Activated naive CD8-positive, alpha-beta T cell treated with anti-CD3 and anti-CD28 coated beads, Interleukin-2, amount 10 ng/mL, durations not matched to agents 7 days and 5 days (primary cell): ENCODE results near the gene JMJD8. TPM values are rescaled to one million over a fixed set of nuclear protein-coding genes. Genes with fewer than 3 reads are reported as not detected.

Experiments used
- ATAC-seq: fragments of 150-1000 bp; cut with Tn5 transposase; one replicate; pipeline ENCODE4 v1.10.0; 2021; ENCODE audit warnings: low read depth, moderate library complexity
- POLR2A ChIA-PET: fragments of 350-600 bp; sonication (Branson Sonifier 250); formaldehyde crosslinking; loops from one replicate; lab custom pipeline; 2021; ENCODE audit warnings: antibody characterized with exemption; lab: Charles Lee
- DNase-seq: peaks from one replicate; pipeline ENCODE4 v3.0.0; 2021
- H3K27ac Mint-ChIP-seq: one replicate; pipeline ENCODE4 v1.8.0; 2022; ENCODE audit warnings: mild to moderate bottlenecking, mixed read lengths
- H3K27me3 Mint-ChIP-seq: one replicate; pipeline ENCODE4 v1.8.0; 2022; ENCODE audit warnings: mild to moderate bottlenecking, moderate library complexity, mixed read lengths
- H3K36me3 Mint-ChIP-seq: one replicate; pipeline ENCODE4 v1.8.0; 2021; ENCODE audit warnings: mild to moderate bottlenecking, mixed read lengths
- H3K4me1 Mint-ChIP-seq: one replicate; pipeline ENCODE4 v1.8.0; 2021; ENCODE audit warnings: mixed read lengths
- H3K4me3 Mint-ChIP-seq: one replicate; pipeline ENCODE4 v1.8.0; 2022; ENCODE audit warnings: mild to moderate bottlenecking, moderate library complexity, mixed read lengths
- H3K9me3 Mint-ChIP-seq: one replicate; pipeline ENCODE4 v1.8.0; 2021; ENCODE audit warnings: mixed read lengths
- total RNA-seq, 2 experiments: library from RNA; stranded (reverse); gene quantifications; one replicate each; pipeline ENCODE4 v1.2.3, GENCODE V29; 2021

Gene JMJD8
- total RNA-seq, 2 experiments from 2014 or later: 34.0 to 38.3 TPM

DNA sequence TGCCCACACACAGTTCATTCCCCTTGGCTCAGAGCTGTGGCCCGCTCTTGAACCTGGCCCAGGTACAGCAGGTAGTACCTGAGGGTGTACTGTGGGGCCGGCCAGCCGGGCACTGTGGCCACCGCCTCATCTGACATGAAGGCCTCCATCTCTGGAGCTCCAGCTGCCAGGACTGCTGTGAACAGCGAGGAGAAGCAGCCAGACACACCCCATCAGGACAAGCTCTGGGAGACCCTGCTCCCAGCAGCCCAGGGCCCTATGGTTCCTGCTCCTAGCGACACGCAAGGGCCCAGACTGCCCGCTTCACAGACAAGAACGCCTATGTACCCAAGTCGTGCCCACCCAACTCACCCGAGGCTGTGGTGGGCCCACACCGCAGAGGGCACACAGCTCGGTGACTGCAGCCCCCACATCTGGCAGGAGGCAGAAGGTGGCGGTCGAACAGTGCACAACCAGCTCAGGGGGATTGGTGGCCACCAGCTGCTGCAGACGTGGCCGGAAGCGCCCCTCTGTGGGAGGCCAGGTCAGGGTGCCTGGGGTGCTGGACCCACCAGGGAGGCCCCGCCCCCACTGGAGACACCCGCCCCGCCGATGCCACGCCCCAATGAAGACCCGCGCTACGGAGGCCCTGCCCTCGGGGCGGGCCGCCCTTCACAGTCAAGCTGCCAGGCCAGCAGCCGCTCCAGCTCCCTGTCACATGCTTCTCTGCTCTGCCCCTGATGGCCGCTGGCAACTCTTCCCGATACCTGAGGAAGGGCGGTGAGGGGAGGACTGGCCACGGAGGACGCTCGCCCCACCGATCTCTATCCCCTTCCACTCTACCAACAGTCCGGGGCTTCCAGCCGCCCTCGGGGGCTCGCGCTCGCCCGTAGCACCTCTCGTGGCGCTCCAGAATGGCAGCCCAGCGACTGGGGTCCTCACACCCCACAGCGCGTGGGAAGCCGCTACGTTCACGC lies 5.0 kb downstream of the JMJD8 start:
- Mint-ChIP-seq H3K27me3 (peaks cover 7% of the 10 kb centered on the region), H3K4me1 (peaks cover 18% of the 10 kb centered on the region), H3K9me3 (no peaks in the 10 kb centered on the region), H3K4me3 (peak overlapping the region; percentile 80), H3K27ac (peak overlapping the region; percentile 73), H3K36me3 (peaks cover 5% of the 10 kb centered on the region)
- DNase-seq (peak; percentile 72), ATAC-seq (peak; percentile 17)
- POLR2A ChIA-PET: interaction anchor here (1.1 to 4.4 kb wide), 4 partner anchors 11 to 30 kb away, joined by 3 to 37 read pairs (median 11); partner anchors contain the start of genes RHOT2, WDR24 and WDR90

DNA sequence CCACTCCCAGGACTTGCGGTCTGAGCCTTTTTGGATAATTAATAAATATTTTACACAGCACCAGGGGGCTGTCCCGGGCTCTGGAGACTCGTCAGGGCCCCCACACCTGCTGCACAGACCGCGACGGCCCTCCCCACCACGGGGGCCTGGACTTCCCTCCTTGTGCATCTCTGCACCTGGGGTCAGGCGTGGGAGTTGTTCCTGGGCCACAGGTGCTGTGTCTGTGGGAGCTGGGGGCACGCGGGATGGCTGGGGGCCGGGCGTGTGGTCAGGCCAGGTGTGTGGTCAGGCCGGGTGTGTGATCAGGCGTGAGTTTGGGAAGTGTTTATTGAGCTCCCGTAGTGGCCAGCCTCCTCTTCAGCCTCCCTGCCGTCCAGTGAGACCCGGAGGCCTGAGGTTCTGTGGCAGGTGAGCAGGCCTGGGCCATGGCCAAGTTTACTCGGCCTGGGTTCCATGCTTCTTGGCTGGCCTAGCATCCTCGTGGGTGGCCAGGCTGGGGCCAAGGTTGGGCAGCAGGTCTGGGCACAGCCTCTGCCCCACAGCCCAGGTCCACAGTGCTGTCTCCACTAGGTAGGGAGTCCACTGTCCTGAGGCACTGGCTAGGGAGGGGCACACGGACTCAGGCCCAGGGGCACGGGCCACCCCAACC lies 5.8 kb downstream of the JMJD8 start:
- POLR2A ChIA-PET: interaction anchor here (1.1 to 4.4 kb wide), 3 partner anchors 10 to 25 kb away, joined by 3 to 37 read pairs (median 18); partner anchors contain the start of genes RHOT2 and WDR24
- H3K4me3 Mint-ChIP-seq: no peak overlapping the region
- ATAC-seq (no peak), DNase-seq (no peak)
- no peaks in the 10 kb centered on the region for H3K9me3 Mint-ChIP-seq
- H3K4me1 Mint-ChIP-seq: peaks cover 17% of the 10 kb centered on the region
- H3K27me3 Mint-ChIP-seq: peaks cover 7% of the 10 kb centered on the region
- H3K27ac Mint-ChIP-seq: no peak overlapping the region
- H3K36me3 Mint-ChIP-seq: peaks cover 5% of the 10 kb centered on the region

DNA sequence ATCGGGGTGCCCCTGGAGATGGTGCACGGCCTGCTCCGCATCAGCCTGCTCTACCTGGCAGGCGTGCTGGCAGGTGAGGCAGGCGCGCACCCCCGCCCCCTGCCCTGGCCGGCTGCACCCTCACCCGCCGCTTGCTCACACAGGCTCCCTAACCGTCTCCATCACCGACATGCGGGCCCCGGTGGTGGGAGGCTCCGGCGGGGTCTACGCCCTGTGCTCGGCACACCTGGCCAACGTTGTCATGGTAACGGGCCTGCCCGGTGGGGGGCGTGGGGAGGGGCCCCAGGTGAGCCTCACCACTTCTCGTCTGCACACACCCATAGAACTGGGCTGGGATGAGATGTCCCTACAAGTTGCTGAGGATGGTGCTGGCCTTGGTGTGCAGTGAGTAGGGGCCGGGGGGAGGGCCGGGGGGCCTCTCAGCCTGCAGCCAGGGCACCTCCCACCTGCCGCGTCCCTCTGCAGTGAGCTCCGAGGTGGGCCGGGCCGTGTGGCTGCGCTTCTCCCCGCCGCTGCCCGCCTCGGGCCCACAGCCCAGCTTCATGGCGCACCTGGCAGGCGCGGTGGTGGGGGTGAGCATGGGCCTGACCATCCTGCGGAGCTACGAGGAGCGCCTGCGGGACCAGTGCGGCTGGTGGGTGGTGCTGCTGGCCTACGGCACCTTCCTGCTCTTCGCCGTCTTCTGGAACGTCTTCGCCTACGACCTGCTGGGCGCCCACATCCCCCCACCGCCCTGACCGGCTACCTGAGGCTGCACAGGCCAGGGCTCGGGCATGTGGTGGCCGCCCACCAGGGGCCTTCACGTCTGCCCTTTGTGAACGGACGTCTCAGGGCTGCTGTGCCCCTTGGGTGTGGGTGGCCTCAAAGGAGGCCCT lies 6.6 kb downstream of the JMJD8 start:
- peaks cover 7% of the 10 kb centered on the region for H3K27me3 Mint-ChIP-seq
- H3K4me3 Mint-ChIP-seq: no peak overlapping the region
- H3K4me1 Mint-ChIP-seq: peaks cover 15% of the 10 kb centered on the region

DNA sequence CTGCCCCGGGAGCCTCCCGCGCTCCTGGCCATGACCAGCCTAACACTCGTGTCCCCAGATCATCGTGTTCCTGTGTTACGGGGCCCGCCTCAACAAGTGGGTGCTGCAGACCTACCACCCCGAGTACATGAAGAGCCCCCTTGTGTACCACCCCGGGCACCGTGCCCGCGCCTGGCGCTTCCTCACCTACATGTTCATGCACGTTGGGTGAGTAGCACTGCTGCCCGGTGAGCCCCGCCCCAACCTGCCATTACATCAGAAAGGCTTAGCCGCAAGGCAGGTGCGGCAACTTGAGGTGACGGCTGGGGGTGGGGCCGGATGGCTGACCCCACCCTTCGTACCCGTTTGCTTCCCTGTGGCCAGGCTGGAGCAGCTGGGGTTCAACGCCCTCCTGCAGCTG lies 7.2 kb downstream of the JMJD8 start:
- no peak overlapping the region for H3K27ac Mint-ChIP-seq
- H3K4me3 Mint-ChIP-seq: no peak overlapping the region
- POLR2A ChIA-PET: no interaction called here
- peaks cover 12% of the 10 kb centered on the region for H3K4me1 Mint-ChIP-seq
- H3K9me3 Mint-ChIP-seq: no peaks in the 10 kb centered on the region
- H3K27me3 Mint-ChIP-seq: peaks cover 7% of the 10 kb centered on the region
- ATAC-seq: no peak
- peaks cover 3% of the 10 kb centered on the region for H3K36me3 Mint-ChIP-seq
- no peak for DNase-seq

More for the DNA sequence above, 6.6 kb downstream of the JMJD8 start:
- no peak for ATAC-seq
- no peak overlapping the region for H3K27ac Mint-ChIP-seq
- POLR2A ChIA-PET: interaction anchor here (3.3 kb wide), 1 partner anchor 9 kb away, joined by 18 read pairs; the partner anchor contains the start of gene RHOT2
- no peaks in the 10 kb centered on the region for H3K9me3 Mint-ChIP-seq
- no peak for DNase-seq
- peaks cover 4% of the 10 kb centered on the region for H3K36me3 Mint-ChIP-seq

DNA sequence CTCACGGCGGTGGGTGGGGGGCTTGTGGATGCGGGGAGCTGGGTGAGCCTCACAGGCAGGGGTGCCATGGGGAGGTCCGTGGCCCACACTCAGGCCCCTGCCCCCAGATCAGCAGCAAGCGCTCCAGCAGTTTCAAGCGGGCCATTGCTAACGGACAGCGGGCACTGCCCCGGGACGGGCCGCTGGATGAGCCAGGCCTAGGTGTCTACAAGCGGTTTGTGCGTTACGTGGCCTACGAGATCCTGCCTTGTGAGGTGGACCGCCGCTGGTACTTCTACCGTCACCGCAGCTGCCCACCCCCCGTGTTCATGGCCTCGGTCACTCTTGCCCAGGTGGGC lies 7.6 kb downstream of the JMJD8 start:
- ATAC-seq: no peak
- H3K27ac Mint-ChIP-seq: no peak overlapping the region
- DNase-seq: no peak
- POLR2A ChIA-PET: no interaction called here
- H3K9me3 Mint-ChIP-seq: no peaks in the 10 kb centered on the region
- no peak overlapping the region for H3K4me3 Mint-ChIP-seq
- H3K4me1 Mint-ChIP-seq: peaks cover 8% of the 10 kb centered on the region
- peaks cover 7% of the 10 kb centered on the region for H3K27me3 Mint-ChIP-seq
- peaks cover 3% of the 10 kb centered on the region for H3K36me3 Mint-ChIP-seq

DNA sequence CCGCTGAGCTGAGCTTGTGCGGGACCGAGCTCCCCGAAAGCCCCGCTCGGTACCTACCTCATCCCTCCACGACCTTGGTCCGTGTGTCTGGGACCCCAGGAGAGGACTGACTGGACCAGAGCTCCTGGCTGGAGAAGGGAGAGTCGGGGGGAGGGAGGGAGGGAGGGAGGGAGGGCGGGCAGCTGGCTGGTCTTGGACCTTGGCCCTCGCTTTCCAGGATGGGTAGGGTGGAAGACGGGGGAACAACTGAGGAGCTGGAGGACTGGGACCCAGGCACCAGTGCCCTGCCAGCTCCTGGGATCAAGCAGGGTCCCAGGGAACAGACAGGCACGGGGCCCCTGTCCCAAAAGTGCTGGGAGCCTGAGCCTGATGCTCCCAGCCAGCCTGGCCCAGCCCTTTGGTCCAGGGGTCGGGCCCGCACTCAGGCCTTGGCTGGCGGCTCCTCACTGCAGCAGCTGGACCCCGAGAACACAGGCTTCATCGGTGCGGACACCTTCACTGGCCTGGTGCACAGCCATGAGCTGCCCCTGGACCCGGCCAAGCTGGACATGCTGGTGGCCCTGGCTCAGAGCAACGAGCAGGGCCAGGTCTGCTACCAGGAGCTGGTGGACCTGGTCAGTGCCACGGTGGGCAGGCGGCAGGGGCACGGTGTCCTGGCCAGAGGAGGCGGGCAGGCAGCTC lies 8.1 kb downstream of the JMJD8 start:
- H3K27ac Mint-ChIP-seq: no peak overlapping the region

DNA sequence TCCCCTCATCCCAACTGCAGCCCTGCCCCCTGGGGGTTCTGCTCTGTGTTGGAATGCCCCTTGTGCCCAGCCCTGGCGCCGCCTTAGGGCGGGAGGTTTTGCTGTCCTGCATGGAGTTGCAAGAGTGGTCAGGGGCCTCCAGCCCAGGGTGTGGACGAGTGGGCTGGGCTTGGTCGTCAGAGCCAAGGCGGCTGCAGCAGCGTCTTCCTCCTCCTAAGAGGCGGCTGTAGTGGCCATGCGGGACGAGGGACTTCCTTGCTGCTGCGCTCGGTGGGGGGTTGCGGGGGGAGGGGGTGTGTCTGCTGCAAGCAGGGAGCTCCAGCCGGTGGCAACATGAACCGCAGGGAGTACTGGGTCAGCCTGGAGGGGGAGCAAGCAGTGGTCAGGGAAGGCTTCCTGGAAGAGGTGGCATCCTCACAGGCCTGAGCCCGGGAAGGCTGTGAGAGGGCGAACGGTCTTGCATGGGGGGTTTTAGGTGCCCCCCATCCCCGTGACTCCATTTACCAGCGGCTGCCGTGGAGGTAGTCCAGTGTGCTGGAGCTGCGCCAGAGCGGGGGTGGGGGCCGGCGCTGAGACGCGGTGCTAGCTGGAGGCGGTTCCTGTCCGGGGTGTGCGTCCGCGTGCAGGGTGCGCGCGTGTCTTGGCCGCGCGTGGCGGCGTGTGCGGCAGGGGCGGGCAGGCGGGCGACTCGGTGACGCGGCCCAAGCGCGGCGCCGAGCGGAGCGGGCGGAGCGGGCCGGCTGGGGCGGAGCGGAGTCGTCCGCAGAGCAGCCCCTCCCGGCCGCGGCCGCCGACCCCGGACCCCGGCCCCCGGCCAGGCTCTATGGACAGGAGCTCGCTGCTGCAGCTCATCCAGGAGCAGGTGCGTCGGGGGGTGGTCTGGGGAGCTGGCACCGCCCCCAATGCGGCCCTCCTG lies 8.9 kb downstream of the JMJD8 start, which contains the start of gene RHBDL1:
TSS of gene RHBDL1 (plus strand) at position 704 of the 916 bp plus-strand sequence. CDS start at position 824, 120 bp downstream.
- Mint-ChIP-seq H3K4me3 (peak within 1 kb of the TSS; percentile 19), H3K9me3 (no peaks in the 10 kb centered on the region), H3K4me1 (peaks cover 2% of the 10 kb centered on the region)

More for the DNA sequence above, 8.1 kb downstream of the JMJD8 start:
- no peaks in the 10 kb centered on the region for H3K9me3 Mint-ChIP-seq
- ATAC-seq: no peak
- peaks cover 4% of the 10 kb centered on the region for H3K4me1 Mint-ChIP-seq
- DNase-seq: no peak
- POLR2A ChIA-PET: interaction anchor here (0.6 to 0.7 kb wide), 2 partner anchors 305 to 1107 kb away, joined by 3 read pairs; partner anchors contain the start of genes NUBP2 and SPSB3
- no peak overlapping the region for H3K4me3 Mint-ChIP-seq
- peaks cover 7% of the 10 kb centered on the region for H3K27me3 Mint-ChIP-seq
- H3K36me3 Mint-ChIP-seq: peaks cover 2% of the 10 kb centered on the region

DNA sequence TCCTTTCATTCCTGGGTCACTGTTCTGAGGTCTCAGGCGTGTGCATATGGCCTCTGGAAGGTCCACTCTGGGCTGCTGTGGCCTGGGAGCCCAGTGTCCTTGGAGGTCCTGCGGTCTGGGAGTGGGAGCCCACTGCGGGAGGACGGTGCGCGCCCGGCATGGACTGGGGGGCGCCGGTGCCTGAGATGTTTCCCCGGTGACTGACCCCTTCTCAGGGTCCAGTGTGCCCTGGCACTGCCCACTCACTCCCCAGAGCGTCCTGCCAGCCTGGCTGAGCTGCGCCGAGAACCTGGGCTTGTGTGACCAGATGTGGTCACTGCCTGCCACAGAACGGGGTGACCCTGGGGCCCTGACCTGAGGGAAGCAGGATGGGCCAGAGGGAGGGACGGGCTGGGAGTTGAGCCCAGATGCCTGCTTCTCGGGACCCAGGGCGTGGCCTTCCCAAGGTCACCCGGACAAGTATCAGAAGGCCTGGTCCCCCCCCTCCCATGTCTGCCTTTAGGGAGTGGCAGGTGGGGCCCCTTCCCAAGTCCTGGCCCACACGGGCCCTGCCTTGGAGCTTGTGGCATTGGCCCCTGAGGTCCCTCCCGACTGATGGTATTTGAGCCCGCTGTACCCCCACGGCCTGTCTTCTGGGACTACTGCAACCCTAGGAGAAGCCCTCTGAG lies 9.8 kb downstream of the JMJD8 start:
- no peak for ATAC-seq
- Mint-ChIP-seq H3K27me3 (peaks cover 7% of the 10 kb centered on the region), H3K36me3 (no peaks in the 10 kb centered on the region), H3K9me3 (no peaks in the 10 kb centered on the region), H3K4me1 (peaks cover 2% of the 10 kb centered on the region), H3K4me3 (no peak overlapping the region), H3K27ac (no peak overlapping the region)
- POLR2A ChIA-PET: no interaction called here
- no peak for DNase-seq

More for the DNA sequence above, 8.9 kb downstream of the JMJD8 start, which contains the start of gene RHBDL1:
- Mint-ChIP-seq H3K36me3 (no peaks in the 10 kb centered on the region), H3K27me3 (peaks cover 7% of the 10 kb centered on the region), H3K27ac (no peak within 1 kb of the TSS)
- POLR2A ChIA-PET: interaction anchor here (0.6 to 0.7 kb wide), 2 partner anchors 304 to 1108 kb away, joined by 3 read pairs; partner anchors contain the start of genes NUBP2 and SPSB3
- DNase-seq (no peak), ATAC-seq (no peak)

DNA sequence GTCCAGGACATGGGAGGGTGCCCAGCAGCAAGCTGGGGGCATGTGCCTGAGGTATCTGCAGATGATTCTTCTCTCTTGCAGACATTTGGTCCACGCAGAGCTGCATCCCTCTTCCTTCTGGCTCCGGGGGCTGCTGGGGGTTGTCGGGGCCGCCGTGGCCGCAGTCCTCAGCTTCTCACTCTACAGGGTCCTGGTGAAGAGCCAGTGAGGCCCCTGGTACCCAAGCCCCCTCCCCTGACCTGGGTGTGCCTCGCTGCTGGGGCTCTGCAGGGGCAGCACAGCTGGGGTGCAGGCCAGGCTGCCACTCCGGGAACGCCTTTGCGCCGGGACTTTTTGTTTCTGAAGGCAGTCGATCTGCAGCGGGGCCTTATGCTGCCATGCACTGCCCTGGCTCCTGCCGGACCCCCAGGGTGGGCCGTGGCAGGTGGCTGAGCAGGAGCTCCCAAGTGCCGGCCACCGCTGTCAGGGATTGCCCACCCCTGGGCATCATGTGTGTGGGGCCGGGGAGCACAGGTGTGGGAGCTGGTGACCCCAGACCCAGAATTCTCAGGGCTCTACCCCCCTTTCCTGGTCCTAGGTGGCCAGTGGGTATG lies 10.6 kb downstream of the JMJD8 start:
- no peak for DNase-seq
- ATAC-seq: no peak
- H3K36me3 Mint-ChIP-seq: no peaks in the 10 kb centered on the region
- no peaks in the 10 kb centered on the region for H3K9me3 Mint-ChIP-seq
- no peak overlapping the region for H3K27ac Mint-ChIP-seq
- H3K27me3 Mint-ChIP-seq: peaks cover 7% of the 10 kb centered on the region
- H3K4me1 Mint-ChIP-seq: peaks cover 5% of the 10 kb centered on the region
- POLR2A ChIA-PET: no interaction called here
- H3K4me3 Mint-ChIP-seq: no peak overlapping the region

DNA sequence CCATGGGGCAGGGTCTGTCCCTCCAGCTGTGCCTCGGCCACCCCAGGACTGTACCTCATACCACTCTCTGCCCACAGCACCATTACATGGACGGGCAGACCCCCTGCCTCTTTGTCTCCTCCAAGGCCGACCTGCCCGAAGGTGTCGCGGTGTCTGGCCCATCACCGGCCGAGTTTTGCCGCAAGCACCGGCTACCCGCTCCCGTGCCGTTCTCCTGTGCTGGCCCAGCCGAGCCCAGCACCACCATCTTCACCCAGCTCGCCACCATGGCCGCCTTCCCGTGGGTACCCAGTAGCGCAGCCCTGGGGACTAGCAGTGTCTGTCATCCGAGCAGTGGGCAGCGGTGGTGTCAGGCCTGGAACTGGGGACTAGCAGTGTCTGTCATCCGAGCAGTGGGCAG lies 11.3 kb downstream of the JMJD8 start:
- H3K36me3 Mint-ChIP-seq: no peaks in the 10 kb centered on the region
- no peak overlapping the region for H3K4me3 Mint-ChIP-seq
- H3K4me1 Mint-ChIP-seq: peaks cover 5% of the 10 kb centered on the region
- POLR2A ChIA-PET: no interaction called here
- ATAC-seq (no peak), DNase-seq (no peak)
- no peak overlapping the region for H3K27ac Mint-ChIP-seq
- no peaks in the 10 kb centered on the region for H3K9me3 Mint-ChIP-seq
- peaks cover 7% of the 10 kb centered on the region for H3K27me3 Mint-ChIP-seq

DNA sequence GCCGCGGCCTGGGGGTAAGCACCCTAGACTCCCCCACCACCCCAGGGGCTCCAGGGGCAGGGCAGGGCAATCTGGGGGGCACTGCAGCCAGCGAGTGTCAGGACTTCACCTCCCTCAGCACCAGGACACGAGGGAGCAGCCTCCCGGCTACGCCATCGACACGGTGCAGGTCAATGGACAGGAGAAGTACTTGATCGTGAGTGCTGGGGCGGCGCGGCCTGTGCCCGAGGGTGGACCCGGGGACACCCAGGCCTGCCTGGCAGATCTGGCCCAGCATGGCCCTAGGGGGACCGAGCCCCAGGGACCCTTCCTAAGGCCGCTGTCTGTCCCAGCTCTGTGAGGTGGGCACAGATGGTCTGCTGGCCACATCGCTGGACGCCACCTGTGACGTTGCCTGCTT lies 11.8 kb downstream of the JMJD8 start:
- POLR2A ChIA-PET: no interaction called here
- Mint-ChIP-seq H3K4me1 (peaks cover 5% of the 10 kb centered on the region), H3K9me3 (no peaks in the 10 kb centered on the region), H3K27ac (no peak overlapping the region), H3K36me3 (no peaks in the 10 kb centered on the region), H3K4me3 (no peak overlapping the region), H3K27me3 (peaks cover 7% of the 10 kb centered on the region)
- DNase-seq (no peak), ATAC-seq (no peak)
